Gastroesophageal sphincter (tissue), 3 donors: Measurements from ENCODE around the gene TUT4.

ENCODE experiments used
- POLR2A ChIP-seq, 2 donors: fragments of 450-650 bp; IDR thresholded peaks; one replicate each; pipeline ENCODE4 v1.6.1; 2017; ENCODE audit warnings: antibody characterized with exemption in 2 of 2, mild to moderate bottlenecking in 2 of 2, moderate library complexity in 1 of 2
- POLR2AphosphoS5 ChIP-seq: sonication (generic); formaldehyde crosslinking; IDR thresholded peaks from one replicate; pipeline ENCODE4 v1.6.1; 2017; ENCODE audit warnings: antibody characterized with exemption
- TF ChIP-seq, protein P1 (sequence below), 4 experiments: fragments of 200-600 bp in 2 of 4; fragments of 450-650 bp in 2 of 4; sonication (generic) in 1 of 4; IDR thresholded peaks; one replicate each; pipeline ENCODE4 v1.5.1; 2017 to 2019; ENCODE audit warnings: antibody characterized with exemption in 4 of 4, mild to moderate bottlenecking in 2 of 4, moderate library complexity in 2 of 4

DNA sequence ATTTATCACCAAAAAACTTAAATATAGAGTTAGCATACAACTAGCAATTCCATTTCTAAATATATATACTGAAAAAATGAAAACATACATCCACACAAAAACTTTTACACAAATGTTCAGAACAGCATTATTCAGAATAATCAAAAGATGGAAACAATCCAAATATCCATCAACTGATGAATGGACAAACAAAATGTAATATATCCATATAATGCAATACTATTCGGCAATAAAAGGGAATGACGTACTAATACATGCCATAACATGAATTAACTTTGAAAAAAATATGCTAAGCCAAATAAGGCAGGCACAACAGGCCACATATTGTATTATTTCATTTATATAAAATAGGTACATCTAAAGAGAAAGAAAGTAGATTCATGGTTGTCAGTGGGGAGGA is 33.9 kb downstream of the TUT4 start:
- no peak for TF ChIP-seq POLR2AphosphoS5
- no peak for TF ChIP-seq POLR2A (IDR thresholded peaks at IDR 0.05)
- TF ChIP-seq, protein P1, sequence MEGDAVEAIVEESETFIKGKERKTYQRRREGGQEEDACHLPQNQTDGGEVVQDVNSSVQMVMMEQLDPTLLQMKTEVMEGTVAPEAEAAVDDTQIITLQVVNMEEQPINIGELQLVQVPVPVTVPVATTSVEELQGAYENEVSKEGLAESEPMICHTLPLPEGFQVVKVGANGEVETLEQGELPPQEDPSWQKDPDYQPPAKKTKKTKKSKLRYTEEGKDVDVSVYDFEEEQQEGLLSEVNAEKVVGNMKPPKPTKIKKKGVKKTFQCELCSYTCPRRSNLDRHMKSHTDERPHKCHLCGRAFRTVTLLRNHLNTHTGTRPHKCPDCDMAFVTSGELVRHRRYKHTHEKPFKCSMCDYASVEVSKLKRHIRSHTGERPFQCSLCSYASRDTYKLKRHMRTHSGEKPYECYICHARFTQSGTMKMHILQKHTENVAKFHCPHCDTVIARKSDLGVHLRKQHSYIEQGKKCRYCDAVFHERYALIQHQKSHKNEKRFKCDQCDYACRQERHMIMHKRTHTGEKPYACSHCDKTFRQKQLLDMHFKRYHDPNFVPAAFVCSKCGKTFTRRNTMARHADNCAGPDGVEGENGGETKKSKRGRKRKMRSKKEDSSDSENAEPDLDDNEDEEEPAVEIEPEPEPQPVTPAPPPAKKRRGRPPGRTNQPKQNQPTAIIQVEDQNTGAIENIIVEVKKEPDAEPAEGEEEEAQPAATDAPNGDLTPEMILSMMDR (IDR thresholded peaks at IDR 0.05): no peak
